ENCODE data around the gene ATF1.
"Not testable (repeated sequence)": the region's sequence is repeated elsewhere in the genome, so short reads cannot be mapped to it uniquely, and the experiment has no call there.

ATF1 gene

DNA sequence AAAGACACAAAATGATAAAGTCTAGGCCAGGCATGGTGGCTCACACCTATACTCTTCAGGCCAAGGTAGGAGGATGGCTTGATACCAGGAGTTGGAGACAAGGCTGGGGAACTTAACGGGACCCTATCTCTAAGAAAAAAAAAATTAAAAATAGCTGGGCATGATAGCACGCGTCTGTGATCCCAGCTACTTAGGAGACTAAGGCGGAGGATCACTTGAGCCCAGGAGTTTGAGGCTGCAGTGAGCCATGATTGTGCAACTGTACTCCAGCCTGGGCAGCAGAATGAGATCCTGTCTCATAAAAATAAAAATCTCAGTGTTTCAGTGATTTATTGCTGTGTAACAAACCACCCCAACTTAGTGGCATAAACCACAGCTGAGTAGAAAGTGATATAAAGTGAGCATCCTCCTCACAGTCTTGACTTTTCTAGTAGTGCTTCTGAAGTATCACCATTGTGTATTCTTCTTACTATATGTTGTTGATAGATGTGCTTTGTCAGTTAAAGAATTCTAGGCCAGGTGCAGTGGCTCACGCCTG lies 10.6 kb upstream of the ATF1 start:
- Histone ChIP-seq H3K4me3 (ENCODE audit: low read depth, low read length) (no peak overlapping the region), H3K36me3 (ENCODE audit: insufficient read depth, low read length) (no peaks in the 10 kb centered on the region), H3K27ac (ENCODE audit: low read depth, low read length) (no peak overlapping the region), H2AFZ (ENCODE audit: low read length, unreplicated experiment) (no peak overlapping the region), H3K79me2 (ENCODE audit: control insufficient read depth, insufficient read depth, low read length, unreplicated experiment) (no peaks in the 10 kb centered on the region), H3K4me1 (ENCODE audit: control insufficient read depth, insufficient read depth, low read length, unreplicated experiment) (no peaks in the 10 kb centered on the region), H3K27me3 (ENCODE audit: insufficient read depth, low read length) (no peaks in the 10 kb centered on the region)

DNA sequence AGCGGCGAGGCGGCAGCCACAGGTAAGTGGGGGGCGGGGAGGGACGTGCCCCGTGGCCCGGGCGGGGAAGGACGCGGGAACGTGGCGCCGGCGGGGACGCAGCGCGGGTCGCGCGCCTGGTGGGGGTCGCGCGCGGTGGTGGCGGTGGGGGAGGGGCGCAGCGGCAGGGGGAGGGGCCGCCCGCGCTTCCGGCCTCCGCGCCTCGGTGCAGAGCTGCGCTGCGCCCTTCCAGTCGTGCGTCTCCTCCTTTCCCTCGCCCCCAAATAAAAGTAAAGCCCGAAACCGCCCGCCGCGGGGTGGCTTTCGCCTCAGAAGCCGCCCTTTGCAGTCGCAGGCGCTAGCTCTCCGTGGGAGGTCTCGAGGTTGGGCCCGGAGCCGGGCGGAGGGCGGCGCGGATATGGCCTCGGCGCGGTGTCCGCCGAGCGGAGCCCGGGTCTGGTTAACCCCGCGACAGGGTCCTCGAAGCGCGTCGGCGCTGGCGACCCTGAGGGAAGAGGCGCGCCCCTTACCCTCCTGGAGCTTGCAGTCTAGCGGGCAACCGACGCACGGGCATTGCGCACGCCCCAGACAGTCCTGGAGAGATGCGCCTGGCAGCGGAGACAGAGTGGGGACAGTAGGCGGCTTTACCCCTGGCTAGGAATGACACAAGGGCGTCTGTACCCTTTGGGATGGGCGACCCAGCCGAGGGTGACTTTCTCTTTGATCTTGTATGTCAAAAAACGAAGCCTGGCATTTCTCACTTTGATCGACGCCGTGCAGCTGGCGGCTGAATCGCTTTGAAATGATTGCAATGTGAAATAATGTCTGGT lies 589 bp downstream of the ATF1 start:
- peak overlapping the region; percentile 99 for H2AFZ ChIP-seq (ENCODE audit: low read length, unreplicated experiment)
- peaks cover 48% of the 10 kb centered on the region for H3K79me2 ChIP-seq (ENCODE audit: control insufficient read depth, insufficient read depth, low read length, unreplicated experiment)

DNA sequence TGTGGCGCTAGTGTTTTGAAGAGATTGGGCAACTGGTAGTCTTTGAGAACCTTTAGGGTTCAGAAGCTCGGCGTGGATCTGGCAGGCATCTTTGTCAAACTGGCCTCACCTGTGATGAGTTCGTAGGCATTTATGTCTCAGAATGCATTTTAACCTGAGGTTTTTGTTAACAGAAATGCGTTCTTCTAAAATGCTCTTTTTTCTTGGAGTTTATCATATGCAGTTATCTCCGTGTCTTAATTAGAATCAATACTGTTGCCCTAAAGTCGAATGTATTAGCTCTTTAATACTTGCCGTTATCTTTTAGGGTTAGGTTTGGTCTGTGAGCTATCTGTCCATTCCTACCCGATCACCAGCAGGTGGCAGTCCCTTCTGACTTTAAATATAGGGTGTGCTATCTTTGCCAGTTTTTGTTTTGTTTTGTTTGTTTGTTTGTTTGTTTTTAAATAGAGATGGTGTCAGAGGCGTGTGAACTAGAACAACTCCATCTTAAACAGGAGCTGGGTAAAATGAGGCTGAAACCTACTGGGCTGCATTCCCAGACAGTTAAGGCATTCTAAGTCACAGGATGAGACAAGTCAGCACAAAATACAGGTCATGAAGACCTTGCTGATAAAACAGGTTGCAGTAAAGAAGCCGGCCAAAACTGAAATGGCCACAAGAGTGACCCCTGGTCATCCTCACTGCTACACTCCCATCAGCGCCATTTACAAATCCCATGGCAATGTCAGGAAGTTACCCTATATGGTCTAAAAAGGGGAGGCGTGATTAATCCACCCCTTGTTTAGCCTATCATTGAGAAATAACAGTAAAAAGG lies 1.4 kb downstream of the ATF1 start:
- Histone ChIP-seq H3K4me1 (ENCODE audit: control insufficient read depth, insufficient read depth, low read length, unreplicated experiment) (peaks cover 17% of the 10 kb centered on the region), H2AFZ (ENCODE audit: low read length, unreplicated experiment) (peak overlapping the region; percentile 52), H3K79me2 (ENCODE audit: control insufficient read depth, insufficient read depth, low read length, unreplicated experiment) (peaks cover 48% of the 10 kb centered on the region), H3K4me3 (ENCODE audit: low read depth, low read length) (peak overlapping the region; percentile 95), H3K36me3 (ENCODE audit: insufficient read depth, low read length) (no peaks in the 10 kb centered on the region), H3K27ac (ENCODE audit: low read depth, low read length) (peak overlapping the region; percentile 43), H3K27me3 (ENCODE audit: insufficient read depth, low read length) (no peaks in the 10 kb centered on the region)

More for the DNA sequence above, 589 bp downstream of the ATF1 start:
- H3K36me3 ChIP-seq (ENCODE audit: insufficient read depth, low read length) = no peaks in the 10 kb centered on the region
- H3K4me3 ChIP-seq (ENCODE audit: low read depth, low read length) = peak overlapping the region; percentile 95
- peak overlapping the region; percentile 91 for H3K27ac ChIP-seq (ENCODE audit: low read depth, low read length)
- H3K27me3 ChIP-seq (ENCODE audit: insufficient read depth, low read length) = no peaks in the 10 kb centered on the region
- peaks cover 17% of the 10 kb centered on the region for H3K4me1 ChIP-seq (ENCODE audit: control insufficient read depth, insufficient read depth, low read length, unreplicated experiment)

DNA sequence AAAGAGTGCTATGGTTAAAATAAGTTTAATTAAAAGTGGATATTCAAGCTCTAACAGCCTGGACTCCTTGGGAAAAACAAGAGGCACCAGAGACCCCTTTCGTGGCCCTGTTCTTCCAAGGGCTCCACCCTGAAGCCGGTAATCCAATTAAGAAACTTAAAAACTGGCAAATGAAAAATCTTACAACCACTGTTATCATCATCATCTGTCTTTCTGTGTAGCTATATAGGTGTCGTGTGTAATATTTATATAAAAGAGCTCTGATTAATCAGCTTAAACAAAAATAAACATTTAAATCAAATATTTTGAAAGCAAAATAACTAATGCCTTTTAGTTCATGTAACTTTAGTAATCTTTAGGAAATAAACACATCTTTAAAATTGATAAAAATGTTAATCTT lies 4.5 kb downstream of the ATF1 start:
- Histone ChIP-seq H3K36me3 (ENCODE audit: insufficient read depth, low read length) (peaks cover 9% of the 10 kb centered on the region; the same call in 1 of the 2 replicates), H3K4me3 (ENCODE audit: low read depth, low read length) (no peak overlapping the region), H3K27me3 (ENCODE audit: insufficient read depth, low read length) (no peaks in the 10 kb centered on the region), H3K4me1 (ENCODE audit: control insufficient read depth, insufficient read depth, low read length, unreplicated experiment) (peaks cover 8% of the 10 kb centered on the region), H2AFZ (ENCODE audit: low read length, unreplicated experiment) (no peak overlapping the region), H3K79me2 (ENCODE audit: control insufficient read depth, insufficient read depth, low read length, unreplicated experiment) (peaks cover 55% of the 10 kb centered on the region), H3K27ac (ENCODE audit: low read depth, low read length) (no peak overlapping the region)

DNA sequence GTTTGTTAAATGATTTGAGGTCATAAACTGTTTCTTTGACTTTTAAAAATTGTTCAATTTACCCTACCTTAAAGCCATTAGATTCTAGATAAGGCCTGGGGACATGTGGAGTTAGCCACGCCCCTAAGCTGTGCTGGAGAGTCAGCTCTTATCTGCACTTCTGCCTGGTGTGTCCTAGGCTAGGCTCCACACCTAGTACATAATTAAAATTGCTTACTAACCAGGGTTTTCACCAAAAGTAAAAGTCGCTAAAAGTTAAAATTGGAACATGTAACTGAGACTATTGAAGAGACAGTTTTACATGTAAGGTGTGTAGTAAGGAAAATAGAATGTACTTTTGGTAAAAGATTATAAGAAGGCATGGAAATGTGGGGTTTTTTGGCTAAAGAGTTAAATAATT lies 4.9 kb downstream of the ATF1 start:
- H3K79me2 ChIP-seq (ENCODE audit: control insufficient read depth, insufficient read depth, low read length, unreplicated experiment) = peaks cover 55% of the 10 kb centered on the region
- not testable (repeated sequence) for H3K27me3 ChIP-seq (ENCODE audit: insufficient read depth, low read length); H3K27ac ChIP-seq (ENCODE audit: low read depth, low read length); H3K4me3 ChIP-seq (ENCODE audit: low read depth, low read length); H3K4me1 ChIP-seq (ENCODE audit: control insufficient read depth, insufficient read depth, low read length, unreplicated experiment); H2AFZ ChIP-seq (ENCODE audit: low read length, unreplicated experiment); H3K36me3 ChIP-seq (ENCODE audit: insufficient read depth, low read length)

DNA sequence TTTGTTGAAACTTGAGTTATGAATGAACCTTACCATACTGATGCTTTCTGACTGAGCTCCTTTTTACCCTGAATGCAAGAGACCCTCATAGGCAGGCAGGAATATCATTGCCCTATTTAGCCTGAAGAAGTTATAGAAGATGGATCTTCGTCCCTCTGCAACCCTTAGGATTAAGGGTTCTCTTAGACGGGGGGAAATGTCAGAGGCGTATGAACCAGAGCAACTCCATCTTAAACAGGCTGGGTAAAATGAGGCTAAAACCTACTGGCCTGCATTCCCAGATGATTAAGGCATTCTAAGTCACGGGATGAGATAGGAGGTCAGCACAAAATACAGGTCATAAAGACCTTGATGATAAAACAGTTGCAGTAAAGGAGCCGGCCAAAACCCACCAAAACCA lies 7.5 kb downstream of the ATF1 start:
- Histone ChIP-seq H3K27ac (ENCODE audit: low read depth, low read length) (no peak overlapping the region), H3K79me2 (ENCODE audit: control insufficient read depth, insufficient read depth, low read length, unreplicated experiment) (peaks cover 43% of the 10 kb centered on the region), H3K4me1 (ENCODE audit: control insufficient read depth, insufficient read depth, low read length, unreplicated experiment) (no peaks in the 10 kb centered on the region), H3K36me3 (ENCODE audit: insufficient read depth, low read length) (peaks cover 9% of the 10 kb centered on the region; the same call in 1 of the 2 replicates), H2AFZ (ENCODE audit: low read length, unreplicated experiment) (no peak overlapping the region), H3K27me3 (ENCODE audit: insufficient read depth, low read length) (no peaks in the 10 kb centered on the region), H3K4me3 (ENCODE audit: low read depth, low read length) (no peak overlapping the region)

DNA sequence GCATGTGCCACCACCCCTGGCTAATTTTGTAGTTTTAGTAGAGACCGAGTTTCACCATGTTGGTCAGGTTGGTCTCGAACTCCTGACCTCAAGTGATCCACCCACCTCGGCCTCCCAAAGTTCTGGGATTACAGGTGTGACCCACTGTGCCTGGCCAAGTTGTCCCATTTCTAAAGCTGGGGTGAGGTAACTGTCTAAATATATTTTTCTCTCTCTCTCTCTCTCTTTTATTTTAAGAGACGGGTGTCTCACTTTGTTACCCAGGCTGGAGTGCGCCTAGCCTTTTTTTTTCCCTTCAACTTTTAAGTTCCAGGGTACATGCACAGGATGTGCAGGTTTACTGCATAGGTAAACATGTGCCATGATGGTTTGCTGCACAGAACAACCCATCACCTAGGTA lies 8.6 kb downstream of the ATF1 start:
- Histone ChIP-seq H2AFZ (ENCODE audit: low read length, unreplicated experiment) (no peak overlapping the region), H3K36me3 (ENCODE audit: insufficient read depth, low read length) (peaks cover 9% of the 10 kb centered on the region; the same call in 1 of the 2 replicates), H3K79me2 (ENCODE audit: control insufficient read depth, insufficient read depth, low read length, unreplicated experiment) (peaks cover 43% of the 10 kb centered on the region), H3K4me1 (ENCODE audit: control insufficient read depth, insufficient read depth, low read length, unreplicated experiment) (no peaks in the 10 kb centered on the region), H3K27ac (ENCODE audit: low read depth, low read length) (no peak overlapping the region), H3K27me3 (ENCODE audit: insufficient read depth, low read length) (no peaks in the 10 kb centered on the region), H3K4me3 (ENCODE audit: low read depth, low read length) (no peak overlapping the region)

DNA sequence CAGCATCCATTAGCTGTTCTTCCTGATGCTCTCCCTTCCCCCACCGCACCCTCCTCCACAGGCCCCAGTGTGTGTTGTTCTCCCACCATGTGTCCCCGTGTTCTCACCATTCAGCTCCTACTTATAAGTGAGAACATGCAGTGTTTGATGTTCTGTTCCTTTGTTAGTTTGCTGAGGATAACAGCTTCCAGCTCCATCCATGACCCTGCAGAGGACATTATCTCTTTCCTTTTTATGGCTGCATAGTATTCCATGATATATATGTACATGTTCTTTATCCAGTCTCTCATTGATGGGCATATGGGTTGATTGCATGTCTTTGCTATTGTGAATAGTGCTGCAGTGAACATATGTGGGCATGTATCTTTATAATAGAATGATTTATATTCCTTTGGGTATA lies 9.0 kb downstream of the ATF1 start:
- peaks cover 43% of the 10 kb centered on the region for H3K79me2 ChIP-seq (ENCODE audit: control insufficient read depth, insufficient read depth, low read length, unreplicated experiment)
- H3K36me3 ChIP-seq (ENCODE audit: insufficient read depth, low read length) = peaks cover 9% of the 10 kb centered on the region; the same call in 1 of the 2 replicates
- H2AFZ ChIP-seq (ENCODE audit: low read length, unreplicated experiment) = no peak overlapping the region
- no peaks in the 10 kb centered on the region for H3K27me3 ChIP-seq (ENCODE audit: insufficient read depth, low read length)
- H3K4me1 ChIP-seq (ENCODE audit: control insufficient read depth, insufficient read depth, low read length, unreplicated experiment) = no peaks in the 10 kb centered on the region
- no peak overlapping the region for H3K27ac ChIP-seq (ENCODE audit: low read depth, low read length)
- H3K4me3 ChIP-seq (ENCODE audit: low read depth, low read length) = no peak overlapping the region

DNA sequence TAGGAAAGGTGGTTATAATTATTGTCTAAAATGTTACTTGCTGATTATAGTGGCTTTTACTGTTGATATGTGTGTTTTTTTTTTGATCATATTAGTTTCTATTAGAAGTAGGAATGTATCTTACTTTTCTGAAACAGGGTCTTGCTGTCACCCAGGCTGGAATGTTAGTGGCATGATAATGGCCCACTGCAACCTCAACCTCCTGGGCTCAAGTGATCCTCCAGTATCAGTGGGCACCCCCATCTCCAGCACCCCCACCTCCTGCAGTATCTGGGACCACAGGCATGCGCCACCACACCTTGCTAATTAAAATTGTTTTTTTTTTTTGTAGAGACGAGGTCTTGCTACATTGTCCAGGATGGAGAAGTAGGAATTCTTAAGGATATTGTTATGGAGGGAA lies 11.3 kb downstream of the ATF1 start:
- Histone ChIP-seq H3K27me3 (ENCODE audit: insufficient read depth, low read length) (no peaks in the 10 kb centered on the region), H2AFZ (ENCODE audit: low read length, unreplicated experiment) (no peak overlapping the region), H3K36me3 (ENCODE audit: insufficient read depth, low read length) (peaks cover 9% of the 10 kb centered on the region; the same call in 1 of the 2 replicates), H3K4me1 (ENCODE audit: control insufficient read depth, insufficient read depth, low read length, unreplicated experiment) (no peaks in the 10 kb centered on the region), H3K79me2 (ENCODE audit: control insufficient read depth, insufficient read depth, low read length, unreplicated experiment) (peaks cover 49% of the 10 kb centered on the region), H3K27ac (ENCODE audit: low read depth, low read length) (no peak overlapping the region), H3K4me3 (ENCODE audit: low read depth, low read length) (no peak overlapping the region)

DNA sequence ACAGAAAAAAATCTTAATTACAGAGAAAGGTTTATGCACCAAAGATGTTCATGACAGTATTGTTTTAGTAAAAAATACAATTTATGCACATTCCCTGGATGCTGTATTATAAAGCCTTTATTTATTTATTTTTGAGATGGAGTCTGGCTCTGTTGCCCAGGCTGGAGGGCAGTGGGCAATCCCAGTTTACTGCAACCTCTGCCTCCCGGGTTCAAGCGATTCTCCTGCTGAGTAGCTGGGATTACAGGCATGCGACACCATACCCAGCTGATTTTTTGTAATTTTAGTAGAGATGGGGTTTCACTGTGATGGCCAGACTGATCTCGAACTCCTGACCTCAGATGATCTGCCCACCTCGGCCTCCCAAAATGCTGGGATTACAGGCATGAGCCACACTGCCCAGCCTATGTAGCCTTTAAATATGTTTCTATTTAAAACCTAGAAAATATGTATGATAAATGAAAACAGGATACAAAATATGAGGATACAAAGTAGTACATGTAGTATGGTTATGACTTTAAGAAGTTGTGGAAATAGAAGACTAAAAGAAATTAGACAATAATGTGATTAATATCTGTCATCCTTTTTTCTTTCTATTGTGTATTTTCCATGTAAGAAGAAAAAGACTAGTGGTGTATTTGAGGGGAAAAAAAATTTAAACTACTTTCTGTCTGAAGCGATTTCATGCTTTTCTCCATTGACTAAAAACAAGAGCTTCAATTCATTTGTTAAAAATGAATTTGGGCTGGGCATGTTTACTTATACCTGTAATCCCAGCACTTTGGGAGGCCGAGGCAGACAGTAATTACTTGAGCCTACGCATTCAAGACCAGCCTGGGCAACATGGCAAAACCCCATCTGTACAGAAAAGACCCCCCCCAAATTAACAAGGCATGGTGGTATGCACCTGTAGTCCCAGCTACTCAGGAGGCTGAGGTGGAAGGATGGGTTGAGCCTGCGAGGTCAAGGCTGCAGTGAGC lies 13.1 kb downstream of the ATF1 start:
- Histone ChIP-seq H3K4me1 (ENCODE audit: control insufficient read depth, insufficient read depth, low read length, unreplicated experiment) (no peaks in the 10 kb centered on the region), H2AFZ (ENCODE audit: low read length, unreplicated experiment) (no peak overlapping the region), H3K79me2 (ENCODE audit: control insufficient read depth, insufficient read depth, low read length, unreplicated experiment) (peaks cover 40% of the 10 kb centered on the region), H3K27me3 (ENCODE audit: insufficient read depth, low read length) (no peaks in the 10 kb centered on the region), H3K36me3 (ENCODE audit: insufficient read depth, low read length) (peaks cover 3% of the 10 kb centered on the region; the same call in 1 of the 2 replicates), H3K27ac (ENCODE audit: low read depth, low read length) (no peak overlapping the region), H3K4me3 (ENCODE audit: low read depth, low read length) (no peak overlapping the region)
